Skeletal muscle tissue (tissue), 4 donors: ENCODE results near the gene DNAH7. TPM values are rescaled to one million over a fixed set of nuclear protein-coding genes. Genes with fewer than 3 reads are reported as not detected.
"Not testable (repeated sequence)": the region's sequence is repeated elsewhere in the genome, so short reads cannot be mapped to it uniquely, and the experiment has no call there.

Source experiments
- H3K27ac ChIP-seq: one replicate; pipeline ENCODE4 v1.7.0; 2013; ENCODE audit warnings: mild to moderate bottlenecking, low read depth, low read length, inconsistent platforms
- H3K27me3 ChIP-seq, 3 donors: one replicate each; pipeline ENCODE4 v1.7.0; 2013; ENCODE audit warnings: low read length in 3 of 3; ENCODE audit not compliant: control insufficient read depth in 3 of 3, insufficient read depth in 3 of 3
- H3K36me3 ChIP-seq, 3 donors: one replicate each; pipeline ENCODE4 v1.7.0; 2013; ENCODE audit warnings: low read length in 3 of 3; ENCODE audit not compliant: control insufficient read depth in 3 of 3, insufficient read depth in 3 of 3
- H3K4me1 ChIP-seq, 3 donors: one replicate each; pipeline ENCODE4 v1.7.0; 2013; ENCODE audit warnings: low read length in 3 of 3, mild to moderate bottlenecking in 3 of 3; ENCODE audit not compliant: control insufficient read depth in 3 of 3, insufficient read depth in 3 of 3
- H3K4me3 ChIP-seq, 3 donors: one replicate each; pipeline ENCODE4 v1.7.0; 2013; ENCODE audit warnings: low read length in 3 of 3
- H3K9ac ChIP-seq, 3 donors: one replicate each; pipeline ENCODE4 v1.7.0; 2013; ENCODE audit warnings: low read length in 3 of 3, mild to moderate bottlenecking in 3 of 3, moderate library complexity in 2 of 3, low read depth in 1 of 3
- H3K9me3 ChIP-seq, 3 donors: one replicate each; pipeline ENCODE4 v1.7.0; 2013; ENCODE audit warnings: low read length in 3 of 3; ENCODE audit not compliant: control insufficient read depth in 3 of 3
- total RNA-seq: library from RNA; depleted of rRNA; stranded (reverse); fragments of >200 nt; gene quantifications from one replicate; pipeline ENCODE4 v1.2.3, GENCODE V29; 2014
- donor health status: Osteomylitis.

The DNAH7 gene
- total RNA-seq, 1 donor from 2014 or later = under 0.01 TPM

- H3K9me3 ChIP-seq = peaks cover 0 to 2% (median 0%) of the 10 kb centered on the region in 3 donors
- no peak overlapping the region for H3K4me3 ChIP-seq
- no peak overlapping the region for H3K27ac ChIP-seq
- no peak overlapping the region for H3K9ac ChIP-seq
- H3K36me3 ChIP-seq = no peaks in the 10 kb centered on the region
- no peaks in the 10 kb centered on the region for H3K4me1 ChIP-seq
- no peaks in the 10 kb centered on the region for H3K27me3 ChIP-seq
These were observed 139.1 kb downstream of the DNAH7 start for GRCh38 chr2:195929531-195929930.

GRCh38 chr2:195925120-195925519, 143.5 kb downstream of the DNAH7 start:
- H3K4me3 ChIP-seq = no peak overlapping the region
- H3K36me3 ChIP-seq = no peaks in the 10 kb centered on the region
- H3K4me1 ChIP-seq = no peaks in the 10 kb centered on the region
- no peaks in the 10 kb centered on the region for H3K9me3 ChIP-seq
- H3K27ac ChIP-seq = no peak overlapping the region
- no peaks in the 10 kb centered on the region for H3K27me3 ChIP-seq
- H3K9ac ChIP-seq = no peak overlapping the region

DNA sequence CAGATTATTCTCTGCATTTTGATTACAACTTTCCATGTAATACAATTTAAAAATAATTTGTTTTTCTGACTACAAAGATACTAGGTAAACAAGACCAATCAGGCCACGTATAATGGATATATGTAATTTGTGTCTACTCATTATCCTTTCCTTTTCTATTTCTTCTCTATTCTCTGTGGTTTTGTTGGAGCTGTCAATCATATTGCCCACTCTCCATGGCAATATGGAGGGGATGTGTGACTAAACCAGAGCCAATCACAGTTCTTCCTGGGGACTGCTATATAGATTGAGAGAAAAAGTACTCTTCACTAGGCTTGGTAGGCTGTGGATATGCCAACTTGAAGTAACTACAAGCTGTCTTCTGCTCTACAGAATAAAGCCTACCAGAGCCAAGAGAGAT, 144.7 kb downstream of the DNAH7 start:
- Histone ChIP-seq H3K9me3 (no peaks in the 10 kb centered on the region), H3K4me3 (no peak overlapping the region), H3K36me3 (no peaks in the 10 kb centered on the region), H3K27ac (no peak overlapping the region), H3K9ac (no peak overlapping the region), H3K27me3 (no peaks in the 10 kb centered on the region), H3K4me1 (no peaks in the 10 kb centered on the region)

DNA sequence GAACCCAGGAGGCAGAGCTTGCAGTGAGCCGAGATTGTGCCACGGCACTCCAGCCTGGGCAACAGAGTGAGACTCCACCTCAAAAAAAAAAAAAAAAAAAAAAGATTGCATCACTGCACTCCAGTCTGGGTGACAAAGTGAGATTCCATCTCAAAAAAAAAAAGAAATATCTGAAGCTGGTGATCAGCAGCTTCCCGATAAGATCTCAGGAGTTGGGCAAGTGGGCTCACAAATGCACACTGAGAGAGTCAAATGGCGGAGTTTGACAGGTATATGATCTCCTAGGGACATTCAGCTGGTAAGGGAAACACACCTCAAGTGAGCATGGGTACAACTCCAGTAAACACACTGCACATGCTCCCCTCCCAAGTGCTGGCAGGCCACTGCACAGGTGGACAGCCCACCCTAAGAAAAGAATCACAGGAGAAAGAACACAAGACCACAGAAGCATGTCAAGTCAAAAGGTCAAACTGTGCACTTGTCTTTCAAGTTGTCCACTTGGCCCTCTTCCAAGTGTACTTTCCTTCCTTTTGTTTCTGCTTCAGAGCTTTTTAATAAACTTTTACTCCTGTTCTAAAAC, 151.5 kb downstream of the DNAH7 start:
- not testable (repeated sequence) for H3K9me3 ChIP-seq, H3K27ac ChIP-seq, H3K4me3 ChIP-seq, H3K4me1 ChIP-seq, H3K36me3 ChIP-seq, H3K9ac ChIP-seq, H3K27me3 ChIP-seq

- Histone ChIP-seq H3K4me3 (no peak overlapping the region), H3K4me1 (no peaks in the 10 kb centered on the region), H3K27ac (no peak overlapping the region), H3K9ac (no peak overlapping the region), H3K27me3 (no peaks in the 10 kb centered on the region), H3K36me3 (no peaks in the 10 kb centered on the region), H3K9me3 (no peaks in the 10 kb centered on the region)
These were observed 156.6 kb downstream of the DNAH7 start for GRCh38 chr2:195912079-195912478.

GRCh38 chr2:195910570-195910969, 158.1 kb downstream of the DNAH7 start:
- Histone ChIP-seq H3K36me3 (no peaks in the 10 kb centered on the region), H3K4me3 (no peak overlapping the region), H3K27me3 (no peaks in the 10 kb centered on the region), H3K4me1 (no peaks in the 10 kb centered on the region), H3K9me3 (no peaks in the 10 kb centered on the region), H3K9ac (no peak overlapping the region), H3K27ac (no peak overlapping the region)

GRCh38 chr2:195909926-195910325, 158.7 kb downstream of the DNAH7 start:
- Histone ChIP-seq H3K27me3 (no peaks in the 10 kb centered on the region), H3K4me3 (no peak overlapping the region), H3K36me3 (no peaks in the 10 kb centered on the region), H3K9ac (no peak overlapping the region), H3K27ac (no peak overlapping the region), H3K4me1 (no peaks in the 10 kb centered on the region), H3K9me3 (no peaks in the 10 kb centered on the region)

GRCh38 chr2:195907474-195907873, 161.2 kb downstream of the DNAH7 start:
- no peaks in the 10 kb centered on the region for H3K27me3 ChIP-seq
- no peaks in the 10 kb centered on the region for H3K36me3 ChIP-seq
- no peak overlapping the region for H3K4me3 ChIP-seq
- no peak overlapping the region for H3K9ac ChIP-seq
- no peaks in the 10 kb centered on the region for H3K4me1 ChIP-seq
- no peak overlapping the region for H3K27ac ChIP-seq
- H3K9me3 ChIP-seq = no peaks in the 10 kb centered on the region

DNA sequence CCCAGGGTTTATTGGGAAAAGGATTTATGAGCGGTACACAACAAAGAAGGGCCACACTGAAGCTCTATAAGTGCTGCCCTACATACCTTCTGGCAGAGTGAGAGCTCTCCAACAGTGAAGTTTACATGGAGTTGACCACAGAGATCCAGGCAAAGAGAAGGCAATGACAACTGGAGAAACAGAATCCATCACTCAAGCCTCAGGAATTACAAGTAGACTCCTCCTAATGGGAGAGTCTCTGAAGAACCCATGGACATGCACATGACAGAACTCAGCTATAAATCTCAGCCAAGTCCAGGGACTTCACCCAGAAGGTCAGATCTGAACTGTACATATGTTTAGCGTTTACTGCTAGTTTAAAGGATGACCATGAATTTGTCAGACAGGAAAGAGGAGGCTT, 164.7 kb downstream of the DNAH7 start:
- Histone ChIP-seq H3K9ac (no peak overlapping the region), H3K36me3 (no peaks in the 10 kb centered on the region), H3K4me3 (no peak overlapping the region), H3K4me1 (no peaks in the 10 kb centered on the region), H3K27me3 (no peaks in the 10 kb centered on the region), H3K9me3 (no peaks in the 10 kb centered on the region), H3K27ac (no peak overlapping the region)

DNA sequence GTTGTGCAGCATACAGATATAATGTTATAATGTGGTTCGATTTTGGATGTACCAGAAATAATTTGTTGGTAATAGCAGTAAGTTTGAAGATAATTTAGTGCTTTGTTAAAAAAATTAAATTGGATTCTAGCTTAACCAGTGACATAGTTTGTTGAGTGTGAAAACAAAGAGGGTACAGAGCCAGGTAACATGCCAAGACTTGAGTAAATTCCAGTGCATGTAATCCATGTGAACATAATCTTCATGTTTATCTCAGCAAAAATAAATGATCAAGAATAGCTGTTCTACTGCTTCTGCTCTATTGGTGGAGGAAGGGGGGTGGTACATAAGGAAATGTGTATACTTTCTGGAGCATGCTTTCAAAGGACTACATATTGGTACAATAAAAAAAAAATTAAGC, 165.8 kb downstream of the DNAH7 start:
- Histone ChIP-seq H3K36me3 (no peaks in the 10 kb centered on the region), H3K4me1 (no peaks in the 10 kb centered on the region), H3K9me3 (no peaks in the 10 kb centered on the region)

DNA sequence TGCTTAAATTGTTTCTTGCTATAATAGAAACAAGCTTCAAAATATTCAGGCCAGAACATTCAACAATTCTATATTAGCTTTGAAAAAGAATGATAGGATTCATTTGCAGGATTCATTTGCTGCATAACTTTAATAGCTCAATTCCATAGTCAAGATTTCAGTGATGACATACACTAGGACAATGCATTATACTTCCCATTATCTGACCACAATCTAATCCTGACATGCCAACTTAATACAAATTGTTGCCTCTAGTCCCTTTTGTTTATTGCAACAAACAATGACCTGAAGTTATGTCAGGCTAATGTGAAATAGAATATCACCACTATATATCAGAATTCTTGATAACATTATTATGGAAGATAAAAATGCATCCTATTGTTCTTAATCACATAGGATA, 169.4 kb downstream of the DNAH7 start:
- H3K27me3 ChIP-seq = no peaks in the 10 kb centered on the region
- no peaks in the 10 kb centered on the region for H3K9me3 ChIP-seq
- no peaks in the 10 kb centered on the region for H3K4me1 ChIP-seq
- no peaks in the 10 kb centered on the region for H3K36me3 ChIP-seq
- no peak overlapping the region for H3K4me3 ChIP-seq
- H3K27ac ChIP-seq = no peak overlapping the region
- H3K9ac ChIP-seq = no peak overlapping the region

More for the DNA sequence above, 165.8 kb downstream of the DNAH7 start:
- no peak overlapping the region for H3K27ac ChIP-seq
- no peaks in the 10 kb centered on the region for H3K27me3 ChIP-seq
- no peak overlapping the region for H3K4me3 ChIP-seq
- H3K9ac ChIP-seq = no peak overlapping the region
